HepG2 (cell line): ENCODE measurements around the gene CHST2. TPM values are rescaled to one million over a fixed set of nuclear protein-coding genes. Genes with fewer than 3 reads are reported as not detected.

ENCODE experiments used
- ATAC-seq: fragments of 200-7000 bp; cut with Tn5 transposase; 3 replicates; pipeline ENCODE4 v1.9.1; 2020; ENCODE audit warnings: mild to moderate bottlenecking, moderate library complexity
- BruUV-seq: library from RNA; stranded (reverse); fragments of 400-500 nt; replicated peaks from 2 replicates; lab custom pipeline; 2021; lab: Mats Ljungman, UMichigan
- CTCF ChIA-PET: fragments of 300-600 bp; formaldehyde crosslinking; extraction: SDS; loops from one replicate; lab custom pipeline; 2021; ENCODE audit warnings: low total read pairs, inconsistent platforms, low intra/inter-chr PET ratio; lab: Yijun Ruan, JAX
- POLR2A ChIA-PET: fragments of 350-600 bp; sonication (Branson Sonifier 250); formaldehyde crosslinking; loops from one replicate; lab custom pipeline; 2020; ENCODE audit warnings: antibody characterized with exemption, inconsistent platforms; lab: Yijun Ruan, JAX
- DNase-seq: peaks from one replicate; pipeline ENCODE4 v3.0.0-alpha.2; 2015; ENCODE audit warnings: low spot score
- FAIRE-seq: peaks from 3 replicates; lab custom pipeline; 2011; peaks lifted over from hg19 to GRCh38; lab: Jason Lieb, UNC
- H2AFZ ChIP-seq: one replicate; pipeline ENCODE4 v1.6.1; 2011; ENCODE audit warnings: low read length, inconsistent platforms
- H3K27ac ChIP-seq: fragments of 300-600 bp; 3 replicates; pipeline ENCODE4 v1.8.0; 2011; ENCODE audit warnings: mixed run types, mild to moderate bottlenecking, mixed read lengths, low read length, inconsistent platforms; ENCODE audit not compliant: insufficient read depth; ENCODE audit errors: extremely low read length
- H3K27me3 ChIP-seq, 2 experiments: fragments of 200-600 bp in 1 of 2; 2 replicates in 1 of 2; 3 replicates in 1 of 2; pipeline versions ENCODE4 v1.6.0 to v1.8.0; 2011; ENCODE audit warnings: low read length in 2 of 2, mild to moderate bottlenecking in 2 of 2, moderate library complexity in 2 of 2, inconsistent platforms in 1 of 2; ENCODE audit not compliant: insufficient read depth in 2 of 2, control insufficient read depth in 1 of 2
- H3K36me3 ChIP-seq, 2 experiments: fragments of 200-600 bp in 1 of 2; replicated peaks in 1 of 2; 2 replicates in 1 of 2; 3 replicates in 1 of 2; pipeline versions ENCODE4 v1.5.1 to v1.8.0; 2011; ENCODE audit warnings: low read length in 2 of 2, inconsistent platforms in 1 of 2; ENCODE audit not compliant: insufficient read depth in 2 of 2, control insufficient read depth in 1 of 2
- H3K4me1 ChIP-seq: 2 replicates; pipeline ENCODE4 v1.5.1; 2012; ENCODE audit warnings: low read length, inconsistent platforms; ENCODE audit not compliant: insufficient read depth
- H3K4me2 ChIP-seq: 2 replicates; pipeline ENCODE4 v1.6.0; 2011; ENCODE audit warnings: low read depth, low read length, inconsistent platforms
- H3K4me3 ChIP-seq, 3 experiments: fragments of 200-600 bp in 1 of 3; sonication (generic), shearing (Covaris generic) in 1 of 3; replicated peaks in 1 of 3; 2 replicates each; pipeline ENCODE4 v1.5.1; 2011 to 2016; ENCODE audit warnings: low read length in 3 of 3, inconsistent platforms in 2 of 3, low read depth in 2 of 3, mild to moderate bottlenecking in 2 of 3, control low read depth in 1 of 3, mixed read lengths in 1 of 3; ENCODE audit not compliant: insufficient read depth in 1 of 3
- H3K79me2 ChIP-seq: one replicate; pipeline ENCODE4 v1.6.1; 2011; ENCODE audit warnings: low read length, inconsistent platforms; ENCODE audit not compliant: insufficient read depth
- H3K9ac ChIP-seq: 2 replicates; pipeline ENCODE4 v1.6.0; 2011; ENCODE audit warnings: mild to moderate bottlenecking, low read depth, low read length, inconsistent platforms; ENCODE audit not compliant: insufficient read depth
- H3K9me3 ChIP-seq: 2 replicates; pipeline ENCODE4 v1.5.1; 2012; ENCODE audit warnings: mild to moderate bottlenecking, low read length
- H4K20me1 ChIP-seq: 2 replicates; pipeline ENCODE4 v1.6.0; 2011; ENCODE audit warnings: inconsistent platforms, mild to moderate bottlenecking, low read length, moderate library complexity; ENCODE audit not compliant: insufficient read depth
- DDIT3 ChIP-seq: sonication (generic); formaldehyde crosslinking; IDR thresholded peaks from 2 replicates; pipeline ENCODE4 v1.4.0; 2020; ENCODE audit warnings: mild to moderate bottlenecking, missing genetic modification reagents
- FOXK1 ChIP-seq: sonication (generic); formaldehyde crosslinking; IDR thresholded peaks from 2 replicates; pipeline ENCODE4 v1.4.0; 2020; ENCODE audit warnings: low read depth, missing genetic modification reagents, borderline replicate concordance
- FOXK2 ChIP-seq: fragments of 450-650 bp; IDR thresholded peaks from 2 replicates; pipeline ENCODE4 v1.6.1; 2016
- KAT2B ChIP-seq: fragments of 150-350 bp; IDR thresholded peaks from 2 replicates; pipeline ENCODE4 v1.6.1; 2014; ENCODE audit warnings: low read depth, low read length, borderline replicate concordance
- KAT8 ChIP-seq: IDR thresholded peaks from 2 replicates; pipeline ENCODE4 v1.6.1; 2016; ENCODE audit warnings: missing genetic modification reagents, missing compliant biosample characterization
- POLR2G ChIP-seq: fragments of 200-400 bp; formaldehyde crosslinking; IDR thresholded peaks from 2 replicates; pipeline ENCODE4 v1.6.1; 2018; ENCODE audit warnings: mild to moderate bottlenecking, low read depth, low read length, moderate library complexity
- SAP130 ChIP-seq: IDR thresholded peaks from 2 replicates; pipeline ENCODE4 v1.6.1; 2016; ENCODE audit warnings: low read depth
- TAF15 ChIP-seq: fragments of 200-400 bp; formaldehyde crosslinking; IDR thresholded peaks from one replicate; pipeline ENCODE4 v1.6.1; 2018; ENCODE audit warnings: mild to moderate bottlenecking, low read depth, low read length; ENCODE audit not compliant: poor library complexity, severe bottlenecking
- ZFP37 ChIP-seq: sonication (generic); formaldehyde crosslinking; IDR thresholded peaks from 2 replicates; pipeline ENCODE4 v1.4.0; 2020; ENCODE audit warnings: missing genetic modification reagents, borderline replicate concordance
- ZNF549 ChIP-seq: sonication (generic); formaldehyde crosslinking; IDR thresholded peaks from 2 replicates; pipeline ENCODE4 v1.5.0; 2020; ENCODE audit warnings: missing genetic modification reagents
- ZNF563 ChIP-seq: sonication (generic); formaldehyde crosslinking; IDR thresholded peaks from 2 replicates; pipeline ENCODE4 v1.8.0; 2022; ENCODE audit warnings: mild to moderate bottlenecking, moderate library complexity, missing genetic modification reagents
- ZNF670 ChIP-seq: sonication (generic); formaldehyde crosslinking; IDR thresholded peaks from 2 replicates; pipeline ENCODE4 v1.8.0; 2022; ENCODE audit warnings: mild to moderate bottlenecking, missing genetic modification reagents, borderline replicate concordance
- ZNF776 ChIP-seq: sonication (generic); formaldehyde crosslinking; IDR thresholded peaks from 2 replicates; pipeline ENCODE4 v1.4.0; 2020; ENCODE audit warnings: mild to moderate bottlenecking, missing genetic modification reagents
- ZNF777 ChIP-seq: sonication (generic); formaldehyde crosslinking; IDR thresholded peaks from 2 replicates; pipeline ENCODE4 v1.4.0; 2020; ENCODE audit warnings: missing genetic modification reagents
- ZNF784 ChIP-seq: sonication (generic); formaldehyde crosslinking; IDR thresholded peaks from 2 replicates; pipeline ENCODE4 v1.5.1; 2020; ENCODE audit warnings: missing genetic modification reagents, mild to moderate bottlenecking, borderline replicate concordance
- WGBS: methylation state at CpG from one replicate; pipeline ENCODE4 v1.1.6; 2017; ENCODE audit warnings: low lambda C conversion rate; 5-methylcytosine and 5-hydroxymethylcytosine counted together
- in situ Hi-C: cut with HindIII; loops from 2 replicates; pipeline ENCODE4 v1.10.0; 2017; ENCODE audit warnings: low pct_unique_long_range_greater_than_20kb; ENCODE audit not compliant: extremely low pct_ligation_motif_present
- intact Hi-C: fragments of 100-400 bp; cut with micrococcal nuclease; formaldehyde crosslinking; loops from one replicate; pipeline ENCODE4 v1.10.0; 2022; ENCODE audit not compliant: unreplicated experiment
- polyA plus RNA-seq, 8 experiments: library from polyadenylated mRNA; depleted of rRNA in 3 of 8; stranded (reverse) in 7 of 8; unstranded in 1 of 8; fragments of >200 nt; fragmentation: Illumina TruSeq in 4 of 8; extraction: Trizol in 4 of 8; gene quantifications; 2 replicates each; pipeline versions ENCODE4 v1.2.1 to v1.2.3, GENCODE V29; 2011 to 2016; ENCODE audit warnings: low read depth in 4 of 8, missing spikeins in 1 of 8, mixed read lengths in 1 of 8; ENCODE audit not compliant: insufficient read depth in 1 of 8
- total RNA-seq, 5 experiments: library from RNA; depleted of rRNA; stranded (reverse); fragments of >200 nt; fragmentation: Illumina TruSeq; extraction: Trizol; gene quantifications; 2 replicates each; pipeline ENCODE4 v1.2.3, GENCODE V29; 2016; ENCODE audit warnings: low read depth in 1 of 5

Gene CHST2
- total and polyA plus RNA-seq, 2 of the 13 experiments (the other 11 are each of a cell fraction or from before 2014, with no cell fraction given), result not detected

- no peak for TF ChIP-seq ZNF777 (CRISPR knock-in tag)
- intact Hi-C loops, result no loop called here
- H3K4me1 ChIP-seq, result peaks cover 13% of the 10 kb centered on the region
- no peak overlapping the region for H3K4me2 ChIP-seq
- 7% methylated on average over 5 of the region's 5 CpGs for WGBS
- no peaks in the 10 kb centered on the region for H3K79me2 ChIP-seq
- no peak overlapping the region for H3K9ac ChIP-seq
- no peaks in the 10 kb centered on the region for H4K20me1 ChIP-seq
- ATAC-seq, result no peak
- DNase-seq, result no peak
- H2AFZ ChIP-seq, result no peak overlapping the region
- ChIA-PET POLR2A (no interaction called here), CTCF (no interaction called here)
- FAIRE-seq, result no peak
- no peak overlapping the region for H3K4me3 ChIP-seq
- in situ Hi-C loops, result no loop called here
- H3K27ac ChIP-seq, result no peak overlapping the region
- H3K9me3 ChIP-seq, result no peaks in the 10 kb centered on the region
- peaks cover 2 to 4% of the 10 kb centered on the region in 2 experiments; a peak in 1 of 5 replicates for H3K27me3 ChIP-seq
- no TSS peak for BruUV-seq
- no peaks in the 10 kb centered on the region for H3K36me3 ChIP-seq
Observed at GRCh38 chr3:143128227-143128955, 8.8 kb downstream of the CHST2 start.

GRCh38 chr3:143132246-143132980 is 12.8 kb downstream of the CHST2 start:
- no peaks in the 10 kb centered on the region for H4K20me1 ChIP-seq
- no peaks in the 10 kb centered on the region for H3K36me3 ChIP-seq
- intact Hi-C loops (no loop called here), in situ Hi-C loops (no loop called here)
- 0% methylated on average over 3 of the region's 3 CpGs for WGBS
- no peak for FAIRE-seq
- no peak overlapping the region for H2AFZ ChIP-seq
- CTCF ChIA-PET, result no interaction called here
- no peaks in the 10 kb centered on the region for H3K4me1 ChIP-seq
- no peak for DNase-seq
- BruUV-seq, result no TSS peak
- H3K4me3 ChIP-seq, result no peak overlapping the region
- H3K9ac ChIP-seq, result no peak overlapping the region
- no peak overlapping the region for H3K27ac ChIP-seq
- H3K9me3 ChIP-seq, result no peaks in the 10 kb centered on the region
- H3K27me3 ChIP-seq, result 0 out of 5 replicates have a peak, but pooled peaks cover 0 to 3% of the 10 kb centered on the region in 2 experiments
- no peak overlapping the region for H3K4me2 ChIP-seq
- H3K79me2 ChIP-seq, result no peaks in the 10 kb centered on the region
- POLR2A ChIA-PET, result no interaction called here
- ATAC-seq, result no peak
- no peak for TF ChIP-seq ZNF776
- TF ChIP-seq ZNF670, result no peak
- no peak for TF ChIP-seq ZFP37
- TF ChIP-seq KAT8 (CRISPR knock-in tag), result no peak
- no peak for TF ChIP-seq KAT2B
- TF ChIP-seq FOXK1 (CRISPR knock-in tag), result no peak
- TF ChIP-seq DDIT3 (CRISPR knock-in tag), result no peak
- TF ChIP-seq ZNF549 (CRISPR knock-in tag), result no peak
- no peak for TF ChIP-seq ZNF563 (CRISPR knock-in tag)
- no peak for TF ChIP-seq POLR2G
- TF ChIP-seq FOXK2, result no peak
- TF ChIP-seq TAF15, result no peak
- no peak for TF ChIP-seq SAP130
- TF ChIP-seq ZNF784, result no peak
